ENCODE results near the gene SCYGR7.

DNA sequence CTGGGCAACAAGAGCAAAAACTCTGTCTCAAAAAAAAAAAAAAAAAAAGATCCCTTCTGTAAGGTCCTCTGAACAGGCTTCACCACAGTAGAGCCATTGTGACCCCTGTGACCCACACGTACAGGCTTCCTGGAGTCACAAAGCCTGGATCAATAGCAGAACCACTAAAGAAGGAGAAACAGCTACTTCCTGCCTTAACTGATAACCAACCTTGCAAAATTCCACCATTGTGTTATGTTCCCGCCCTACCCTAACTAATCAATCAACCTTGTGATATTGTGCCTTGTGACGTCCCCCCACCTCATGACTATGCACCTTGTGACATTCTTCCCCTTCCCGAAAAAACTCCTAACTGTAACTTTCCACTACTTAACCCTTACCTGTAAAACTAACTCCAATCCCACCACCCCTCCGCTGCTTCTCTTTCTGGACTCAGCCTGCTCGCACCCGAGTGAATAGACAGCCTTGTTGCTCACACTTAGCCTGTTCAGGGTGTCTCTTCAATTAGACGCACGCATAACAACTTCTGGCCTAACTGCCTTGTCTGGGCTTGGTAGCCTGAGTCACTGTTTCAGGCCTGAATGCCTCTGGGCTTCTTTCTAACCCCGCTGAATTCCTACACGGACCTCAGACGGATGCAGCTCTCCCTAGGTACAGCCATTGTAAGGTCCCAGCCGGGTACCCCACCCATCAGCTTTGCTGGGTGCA, 31.4 kb downstream of the SCYGR7 start:
- TF ChIP-seq POLR2AphosphoS5 (IDR thresholded peaks at IDR 0.05) (no peak), CTCF (IDR thresholded peaks at IDR 0.05; ENCODE audit: poor library complexity, severe bottlenecking) (no peak), REST (IDR thresholded peaks at IDR 0.05; ENCODE audit: borderline replicate concordance) (no peak), TAF1 (IDR thresholded peaks at IDR 0.05; ENCODE audit: low read depth) (no peak), EP300 (conservative IDR thresholded peaks at IDR 0.05; ENCODE audit: poor library complexity, severe bottlenecking) (no peak)

Data from neural cell (in vitro differentiated cells).